ENCODE measurements around the gene ALDH1B1.

DNA sequence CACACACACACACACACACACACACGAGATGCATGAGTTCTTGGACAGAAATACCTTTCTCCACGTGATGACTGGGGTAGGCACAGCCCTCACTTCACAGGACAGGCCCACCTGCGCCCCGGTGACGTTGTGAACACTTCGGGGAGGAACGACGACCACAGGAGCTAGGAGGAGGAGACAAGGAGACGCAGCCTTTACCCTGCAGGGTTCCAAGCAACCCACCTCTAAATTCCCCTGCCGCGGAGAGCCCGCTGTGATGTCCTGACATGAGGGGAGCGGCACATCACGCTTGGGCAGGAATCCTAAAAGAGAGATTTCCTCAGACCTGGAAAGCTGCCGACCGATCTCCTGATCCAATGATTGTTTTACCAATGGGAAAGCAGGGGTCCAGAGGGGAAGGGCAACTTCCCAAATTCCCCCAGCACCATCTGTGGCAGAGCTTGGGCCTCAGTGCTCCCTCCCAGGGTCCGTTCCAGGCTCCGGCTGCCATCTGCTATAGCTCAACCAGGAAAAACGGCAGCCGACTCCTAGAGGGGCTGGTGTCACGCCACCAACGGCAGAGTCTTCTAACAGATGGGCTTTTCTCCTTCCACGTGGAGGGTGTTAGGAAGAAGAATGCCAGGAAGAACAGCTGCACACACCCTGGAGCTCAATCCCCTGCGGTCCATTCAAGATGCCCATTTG is 21.7 kb downstream of the ALDH1B1 start:
- TF ChIP-seq EZH2 (IDR thresholded peaks at IDR 0.05; ENCODE audit: insufficient read depth, poor library complexity, severe bottlenecking) (no peak), EZH2phosphoT487 (IDR thresholded peaks at IDR 0.05; ENCODE audit: insufficient read depth, low read depth) (no peak)
